AG09319 (cell line): ENCODE results near the gene ANKRD55.
"Not testable (repeated sequence)": the region's sequence is repeated elsewhere in the genome, so short reads cannot be mapped to it uniquely, and the experiment has no call there.

Experiments
- DNase-seq: peaks from one replicate; pipeline ENCODE4 v3.0.0-alpha.2; 2010; ENCODE audit warnings: low read depth; ENCODE audit errors: extremely low read depth
- CTCF ChIP-seq: IDR thresholded peaks from 2 replicates; pipeline ENCODE4 v1.5.1; 2011; ENCODE audit warnings: low read depth, mild to moderate bottlenecking, inconsistent platforms, low read length, moderate library complexity

Gene ANKRD55

GRCh38 chr5:56212130-56212879 lies 20.8 kb downstream of the ANKRD55 start:
- TF ChIP-seq CTCF = no peak
- DNase-seq = no peak

GRCh38 chr5:56211298-56211865 lies 21.7 kb downstream of the ANKRD55 start:
- no peak for TF ChIP-seq CTCF
- peak; percentile 74 for DNase-seq

GRCh38 chr5:56208681-56209080 lies 24.4 kb downstream of the ANKRD55 start:
- no peak for TF ChIP-seq CTCF
- no peak for DNase-seq

GRCh38 chr5:56207537-56207936 lies 25.6 kb downstream of the ANKRD55 start:
- DNase-seq = no peak
- no peak for TF ChIP-seq CTCF

GRCh38 chr5:56206126-56206910 lies 26.8 kb downstream of the ANKRD55 start:
- DNase-seq = no peak
- TF ChIP-seq CTCF = no peak

GRCh38 chr5:56203936-56204335 lies 29.2 kb downstream of the ANKRD55 start:
- DNase-seq = not testable (repeated sequence)

- TF ChIP-seq CTCF = no peak
- DNase-seq = no peak
Observed at GRCh38 chr5:56202483-56202882, 30.6 kb downstream of the ANKRD55 start.

GRCh38 chr5:56201762-56202261 lies 31.3 kb downstream of the ANKRD55 start:
- DNase-seq = not testable (repeated sequence)
